IMR-90 (cell line): Measurements from ENCODE around the gene TBC1D10B. TPM values are rescaled to one million over a fixed set of nuclear protein-coding genes. Genes with fewer than 3 reads are reported as not detected.

ENCODE experiments used
- ATAC-seq: fragments of 200-7000 bp; cut with Tn5 transposase; 2 replicates; pipeline ENCODE4 v1.9.1; 2020; ENCODE audit warnings: low read depth, mild to moderate bottlenecking, moderate library complexity
- BruUV-seq: library from RNA; stranded (reverse); fragments of 400-500 nt; replicated peaks from 2 replicates; lab custom pipeline; 2021; lab: Mats Ljungman, UMichigan
- CTCF ChIA-PET: fragments of 300-600 bp; formaldehyde crosslinking; extraction: SDS; loops from one replicate; lab custom pipeline; 2021; ENCODE audit warnings: antibody characterized with exemption; lab: Yijun Ruan, JAX
- POLR2A ChIA-PET: fragments of 300-600 bp; sonication (Branson Sonifier 250); formaldehyde crosslinking; loops from one replicate; lab custom pipeline; 2022; ENCODE audit warnings: antibody characterized with exemption; ENCODE audit not compliant: unreplicated experiment; lab: Charles Lee
- DNase-seq: peaks from one replicate; pipeline ENCODE4 v3.0.0; 2013
- H2AFZ ChIP-seq: replicated peaks from 2 replicates; pipeline ENCODE3; 2013; ENCODE audit warnings: low read length, mild to moderate bottlenecking; ENCODE audit not compliant: poor library complexity
- H2AK5ac ChIP-seq: 2 replicates; pipeline ENCODE4 v1.6.1; 2013; ENCODE audit warnings: low read depth, low read length, inconsistent platforms
- H2AK9ac ChIP-seq: replicated peaks from 2 replicates; pipeline ENCODE3; 2013; ENCODE audit warnings: mild to moderate bottlenecking, low read depth, low read length, moderate library complexity; ENCODE audit not compliant: poor library complexity
- H2BK120ac ChIP-seq: 2 replicates; pipeline ENCODE4 v1.6.1; 2013; ENCODE audit warnings: low read depth, low read length, inconsistent platforms
- H2BK15ac ChIP-seq: 3 replicates; pipeline ENCODE4 v1.6.1; 2013; ENCODE audit warnings: low read depth, low read length, inconsistent platforms
- H2BK20ac ChIP-seq: 2 replicates; pipeline ENCODE4 v1.6.1; 2013; ENCODE audit warnings: low read depth, mild to moderate bottlenecking, inconsistent platforms, low read length, moderate library complexity
- H2BK5ac ChIP-seq: 2 replicates; pipeline ENCODE4 v1.6.1; 2013; ENCODE audit warnings: mild to moderate bottlenecking, low read depth, low read length, inconsistent platforms; ENCODE audit not compliant: poor library complexity, severe bottlenecking
- H3K14ac ChIP-seq: replicated peaks from 2 replicates; pipeline ENCODE4 v1.6.1; 2013; ENCODE audit warnings: low read depth, low read length, inconsistent platforms
- H3K18ac ChIP-seq: 2 replicates; pipeline ENCODE4 v1.6.1; 2013; ENCODE audit warnings: low read depth, low read length, control low read depth
- H3K23ac ChIP-seq: 2 replicates; pipeline ENCODE4 v1.6.1; 2013; ENCODE audit warnings: low read depth, low read length, inconsistent platforms
- H3K27ac ChIP-seq: 2 replicates; pipeline ENCODE4 v1.5.1; 2013; ENCODE audit warnings: mild to moderate bottlenecking, control low read depth, low read length; ENCODE audit not compliant: insufficient read depth
- H3K27me3 ChIP-seq: 2 replicates; pipeline ENCODE4 v1.6.1; 2013; ENCODE audit warnings: low read length; ENCODE audit not compliant: control insufficient read depth, insufficient read depth
- H3K36me3 ChIP-seq: 2 replicates; pipeline ENCODE4 v1.6.1; 2013; ENCODE audit warnings: low read length, mixed read lengths; ENCODE audit not compliant: control insufficient read depth, insufficient read depth
- H3K4ac ChIP-seq: 2 replicates; pipeline ENCODE4 v1.6.1; 2013; ENCODE audit warnings: low read depth, low read length, inconsistent platforms
- H3K4me1 ChIP-seq: 2 replicates; pipeline ENCODE4 v1.6.1; 2013; ENCODE audit warnings: low read length, mixed read lengths; ENCODE audit not compliant: control insufficient read depth, insufficient read depth
- H3K4me2 ChIP-seq: 2 replicates; pipeline ENCODE4 v1.6.1; 2013; ENCODE audit warnings: low read depth, mild to moderate bottlenecking, control low read depth, low read length, moderate library complexity
- H3K4me3 ChIP-seq: 2 replicates; pipeline ENCODE4 v1.5.1; 2013; ENCODE audit warnings: low read depth, mild to moderate bottlenecking, control low read depth, low read length, moderate library complexity; ENCODE audit not compliant: insufficient read depth
- H3K56ac ChIP-seq: 2 replicates; pipeline ENCODE4 v1.6.1; 2013; ENCODE audit warnings: low read length, inconsistent platforms; ENCODE audit not compliant: insufficient read depth; ENCODE audit errors: extremely low read depth
- H3K79me1 ChIP-seq, 2 experiments: 2 replicates each; pipeline ENCODE4 v1.6.1; 2013; ENCODE audit warnings: low read length in 2 of 2, inconsistent platforms in 1 of 2, low read depth in 1 of 2
- H3K9ac ChIP-seq: 2 replicates; pipeline ENCODE4 v1.6.1; 2013; ENCODE audit warnings: low read depth, low read length, control low read depth
- H3K9me1 ChIP-seq: 2 replicates; pipeline ENCODE4 v1.6.1; 2013; ENCODE audit warnings: low read length, inconsistent platforms; ENCODE audit not compliant: insufficient read depth
- H3K9me3 ChIP-seq: 2 replicates; pipeline ENCODE4 v1.6.1; 2013; ENCODE audit warnings: low read length; ENCODE audit not compliant: control insufficient read depth, insufficient read depth
- H4K20me1 ChIP-seq: 2 replicates; pipeline ENCODE4 v1.6.1; 2013; ENCODE audit warnings: low read length, inconsistent platforms; ENCODE audit not compliant: insufficient read depth
- H4K5ac ChIP-seq: 2 replicates; pipeline ENCODE4 v1.6.1; 2013; ENCODE audit warnings: mild to moderate bottlenecking, low read depth, low read length, control low read depth
- H4K8ac ChIP-seq, 2 experiments: 2 replicates each; pipeline ENCODE4 v1.6.1; 2013; ENCODE audit warnings: low read depth in 2 of 2, low read length in 2 of 2, control low read depth in 1 of 2, inconsistent platforms in 1 of 2
- H4K91ac ChIP-seq: 2 replicates; pipeline ENCODE4 v1.6.1; 2013; ENCODE audit warnings: low read depth, low read length, inconsistent platforms; ENCODE audit not compliant: insufficient read depth
- BHLHE40 ChIP-seq: fragments of 150-350 bp; IDR thresholded peaks from 2 replicates; pipeline ENCODE4 v1.6.1; 2016; ENCODE audit warnings: mild to moderate bottlenecking, low read depth, low read length
- CHD1 ChIP-seq: IDR thresholded peaks from 2 replicates; pipeline ENCODE4 v1.6.1; 2012; ENCODE audit warnings: low read depth, low read length, improper control_type of control experiment
- FOS ChIP-seq: fragments of 150-350 bp; IDR thresholded peaks from 2 replicates; pipeline ENCODE4 v1.6.1; 2016; ENCODE audit warnings: low read depth, low read length
- MAFK ChIP-seq: IDR thresholded peaks from 2 replicates; pipeline ENCODE4 v1.6.1; 2012; ENCODE audit warnings: low read depth, low read length, improper control_type of control experiment
- MAZ ChIP-seq: IDR thresholded peaks from 2 replicates; pipeline ENCODE4 v1.6.1; 2012; ENCODE audit warnings: low read depth, mild to moderate bottlenecking, low read length, improper control_type of control experiment, moderate library complexity, borderline replicate concordance
- MXI1 ChIP-seq: IDR thresholded peaks from 2 replicates; pipeline ENCODE4 v1.6.1; 2012; ENCODE audit warnings: low read depth, mild to moderate bottlenecking, low read length, moderate library complexity, borderline replicate concordance
- NFE2L2 ChIP-seq: fragments of 150-350 bp; IDR thresholded peaks from 2 replicates; pipeline ENCODE4 v1.6.1; 2016; ENCODE audit warnings: low read depth, mild to moderate bottlenecking, low read length
- RAD21 ChIP-seq: IDR thresholded peaks from 2 replicates; pipeline ENCODE4 v1.6.1; 2012; ENCODE audit warnings: low read length, improper control_type of control experiment
- RCOR1 ChIP-seq: IDR thresholded peaks from 2 replicates; pipeline ENCODE4 v1.6.1; 2012; ENCODE audit warnings: mild to moderate bottlenecking, low read length, improper control_type of control experiment; ENCODE audit not compliant: insufficient replicate concordance
- RFX5 ChIP-seq: IDR thresholded peaks from 2 replicates; pipeline ENCODE4 v1.8.0; 2012; ENCODE audit warnings: low read depth, mild to moderate bottlenecking, low read length, moderate library complexity
- USF2 ChIP-seq: fragments of 150-350 bp; IDR thresholded peaks from 2 replicates; pipeline ENCODE4 v1.6.1; 2017; ENCODE audit warnings: mild to moderate bottlenecking, antibody characterized with exemption, low read length, low read depth
- WGBS, 2 experiments: methylation state at CpG; one replicate each; pipeline versions ENCODE4 v1.1.5 to v1.1.7; 2013; ENCODE audit warnings: missing lambda C conversion rate in 2 of 2; ENCODE audit not compliant: insufficient read length in 1 of 2; ENCODE audit errors: extremely low coverage in 2 of 2; 5-methylcytosine and 5-hydroxymethylcytosine counted together
- dilution Hi-C: fragments of 300-500 bp; cut with HindIII; formaldehyde crosslinking; loops from one replicate; pipeline ENCODE4 v1.14.3; 2018; ENCODE audit warnings: low sequenced_read_pairs; ENCODE audit not compliant: unreplicated experiment
- in situ Hi-C: fragments of 300-500 bp; cut with MboI; formaldehyde crosslinking; loops from 3 replicates; pipeline ENCODE4 v1.14.3; 2019; ENCODE audit warnings: low sequenced_read_pairs, inconsistent platforms, mixed read lengths
- intact Hi-C: fragments of 100-400 bp; cut with micrococcal nuclease; formaldehyde crosslinking; loops from 2 replicates; pipeline ENCODE4 v1.10.0; 2022
- polyA plus RNA-seq, 3 experiments: library from polyadenylated mRNA; depleted of rRNA; stranded (reverse); fragments of >200 nt; gene quantifications; 2 replicates each; pipeline ENCODE4 v1.2.3, GENCODE V29; 2012; ENCODE audit warnings: low replicate concordance in 1 of 3
- total RNA-seq: library from RNA; depleted of rRNA; stranded (reverse); fragments of >200 nt; gene quantifications from 2 replicates; pipeline ENCODE4 v1.2.3, GENCODE V29; 2012
- TF ChIP-seq, protein P1 (sequence below): conservative IDR thresholded peaks from 2 replicates; pipeline ENCODE4 v1.5.1; 2012; ENCODE audit warnings: mild to moderate bottlenecking, low read depth, low read length, improper control_type of control experiment

Gene TBC1D10B
- total and polyA plus RNA-seq, 2 of the 4 experiments (the other 2 are of a cell fraction): 8.4 to 24.9 TPM

DNA sequence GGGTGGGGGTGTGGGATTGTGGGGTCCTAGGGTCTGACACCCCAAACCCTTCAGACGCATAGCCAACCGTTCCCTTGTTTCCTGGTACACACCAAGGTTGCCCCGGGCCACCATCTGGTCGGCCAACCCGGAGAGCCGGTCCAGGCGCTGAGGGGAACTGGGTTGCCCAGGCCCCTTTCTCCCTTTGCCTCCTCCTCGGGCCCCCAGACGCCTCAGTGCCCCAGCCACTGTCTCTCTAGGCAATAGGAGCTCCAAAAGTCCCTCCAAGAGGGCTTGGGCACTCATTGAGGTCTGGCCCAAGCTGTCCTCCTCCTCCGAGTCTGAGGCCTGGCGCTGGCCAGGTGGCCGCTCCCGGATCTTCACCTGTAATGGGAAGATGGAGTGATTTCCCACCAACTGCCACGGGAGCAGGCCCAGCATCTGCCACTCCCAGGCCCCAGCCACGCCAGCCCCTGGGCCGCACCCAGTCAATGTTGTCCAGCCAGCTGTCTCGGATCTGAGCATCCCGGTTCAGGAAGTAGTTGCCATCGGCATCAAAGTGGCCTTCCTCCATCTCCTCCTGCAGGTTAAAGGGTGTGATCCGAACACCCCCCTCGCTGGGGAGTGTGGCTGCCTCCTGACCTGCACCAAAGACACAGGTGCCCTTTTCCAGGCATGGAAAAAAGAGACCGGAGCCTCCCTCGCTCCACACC lies 16.7 kb downstream of the TBC1D10B start:
- no peaks in the 10 kb centered on the region for H3K27me3 ChIP-seq
- H3K4ac ChIP-seq: no peak overlapping the region
- CTCF ChIA-PET: no interaction called here
- no peak overlapping the region for H3K18ac ChIP-seq
- H3K4me1 ChIP-seq: peaks cover 7% of the 10 kb centered on the region; the same call in 1 of the 2 replicates
- POLR2A ChIA-PET: no interaction called here
- H4K91ac ChIP-seq: no peak overlapping the region
- 92% methylated on average over 6 of the region's 23 CpGs; no CpG with 5 or more reads in 1 of the 2 experiments for WGBS, 2 experiments
- H3K9me1 ChIP-seq: peaks cover 9% of the 10 kb centered on the region
- no peak overlapping the region for H3K56ac ChIP-seq
- peaks cover 43% of the 10 kb centered on the region for H3K36me3 ChIP-seq
- H3K4me2 ChIP-seq: no peak overlapping the region; the same call in 1 of the 2 replicates
- in situ Hi-C loops: no loop called here
- no peak for TF ChIP-seq MXI1
- no peak for TF ChIP-seq NFE2L2
- TF ChIP-seq, protein P1, sequence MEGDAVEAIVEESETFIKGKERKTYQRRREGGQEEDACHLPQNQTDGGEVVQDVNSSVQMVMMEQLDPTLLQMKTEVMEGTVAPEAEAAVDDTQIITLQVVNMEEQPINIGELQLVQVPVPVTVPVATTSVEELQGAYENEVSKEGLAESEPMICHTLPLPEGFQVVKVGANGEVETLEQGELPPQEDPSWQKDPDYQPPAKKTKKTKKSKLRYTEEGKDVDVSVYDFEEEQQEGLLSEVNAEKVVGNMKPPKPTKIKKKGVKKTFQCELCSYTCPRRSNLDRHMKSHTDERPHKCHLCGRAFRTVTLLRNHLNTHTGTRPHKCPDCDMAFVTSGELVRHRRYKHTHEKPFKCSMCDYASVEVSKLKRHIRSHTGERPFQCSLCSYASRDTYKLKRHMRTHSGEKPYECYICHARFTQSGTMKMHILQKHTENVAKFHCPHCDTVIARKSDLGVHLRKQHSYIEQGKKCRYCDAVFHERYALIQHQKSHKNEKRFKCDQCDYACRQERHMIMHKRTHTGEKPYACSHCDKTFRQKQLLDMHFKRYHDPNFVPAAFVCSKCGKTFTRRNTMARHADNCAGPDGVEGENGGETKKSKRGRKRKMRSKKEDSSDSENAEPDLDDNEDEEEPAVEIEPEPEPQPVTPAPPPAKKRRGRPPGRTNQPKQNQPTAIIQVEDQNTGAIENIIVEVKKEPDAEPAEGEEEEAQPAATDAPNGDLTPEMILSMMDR: no peak
- no peak for TF ChIP-seq USF2
- TF ChIP-seq FOS: no peak
- no peak for TF ChIP-seq RAD21
- no peak for TF ChIP-seq BHLHE40
- no peak for TF ChIP-seq MAFK
- no peak for TF ChIP-seq RCOR1
- no peak for TF ChIP-seq CHD1
- TF ChIP-seq MAZ: no peak
- TF ChIP-seq RFX5: no peak
- H2BK15ac ChIP-seq: no peak overlapping the region
- H4K5ac ChIP-seq: no peak overlapping the region
- H3K23ac ChIP-seq: no peak overlapping the region
- H3K4me3 ChIP-seq: no peak overlapping the region
- BruUV-seq: TSS peak; percentile 70
- no peak overlapping the region; the same call in 1 of the 2 replicates for H2AK5ac ChIP-seq
- H2BK120ac ChIP-seq: no peak overlapping the region
- peaks cover 17% of the 10 kb centered on the region; the same call in 1 of the 2 replicates for H4K20me1 ChIP-seq
- no peak overlapping the region for H2BK20ac ChIP-seq
- ATAC-seq: no peak
- peaks cover 0 to 72% of the 10 kb centered on the region in 2 experiments; a peak in 3 of 4 replicates for H3K79me1 ChIP-seq
- no peak for DNase-seq
- H2AFZ ChIP-seq: no peak overlapping the region
- H2AK9ac ChIP-seq: peak overlapping the region; percentile 96
- H3K9ac ChIP-seq: peak overlapping the region; percentile 80; the same call in 1 of the 2 replicates
- H4K8ac ChIP-seq: no peak overlapping the region
- no peaks in the 10 kb centered on the region for H3K9me3 ChIP-seq
- H3K27ac ChIP-seq: no peak overlapping the region
- dilution Hi-C loops: no loop called here
- no peak overlapping the region for H2BK5ac ChIP-seq
- intact Hi-C loops: no loop called here
- H3K14ac ChIP-seq: no peak overlapping the region
